NCI-H748 (cell line): ENCODE measurements around the gene MXRA7.
"Not testable (repeated sequence)": the region's sequence is repeated elsewhere in the genome, so short reads cannot be mapped to it uniquely, and the experiment has no call there.

Source experiments
- DNase-seq: peaks from one replicate; lab custom pipeline; 2025; ENCODE audit not compliant: unreplicated experiment; lab: John Stamatoyannopoulos, UW

Gene MXRA7

GRCh38 chr17:76710863-76711611, at the start of gene MXRA7:
MXRA7 (minus strand) TSS chr17:76710965; CDS start chr17:76710946, 19 bp downstream.
- DNase-seq = peak; percentile 57

- DNase-seq = no peak
These were observed 47.8 kb upstream of the MXRA7 start for GRCh38 chr17:76758570-76758969.

- no peak for DNase-seq
These were observed 46.5 kb upstream of the MXRA7 start for GRCh38 chr17:76757256-76757655.

GRCh38 chr17:76755285-76755684, 44.5 kb upstream of the MXRA7 start:
- no peak for DNase-seq

- DNase-seq = no peak
These were observed 42.5 kb upstream of the MXRA7 start for GRCh38 chr17:76753061-76753961.

- DNase-seq = no peak
These were observed 41.2 kb upstream of the MXRA7 start for GRCh38 chr17:76752006-76752405.

GRCh38 chr17:76751416-76751993, 40.7 kb upstream of the MXRA7 start:
- DNase-seq = no peak

- no peak for DNase-seq
These were observed 37.9 kb upstream of the MXRA7 start for GRCh38 chr17:76748657-76749056.

- no peak for DNase-seq
These were observed 37.1 kb upstream of the MXRA7 start for GRCh38 chr17:76747716-76748363.

- not testable (repeated sequence) for DNase-seq
These were observed 35.0 kb upstream of the MXRA7 start for GRCh38 chr17:76745785-76746184.

GRCh38 chr17:76744747-76745146, 34.0 kb upstream of the MXRA7 start:
- DNase-seq = no peak

GRCh38 chr17:76742958-76743357, 32.2 kb upstream of the MXRA7 start:
- no peak for DNase-seq

- DNase-seq = no peak
These were observed 29.8 kb upstream of the MXRA7 start for GRCh38 chr17:76740329-76741118.

- not testable (repeated sequence) for DNase-seq
These were observed 28.9 kb upstream of the MXRA7 start for GRCh38 chr17:76739568-76740115.

- no peak for DNase-seq
These were observed 27.7 kb upstream of the MXRA7 start for GRCh38 chr17:76738468-76738850.

- DNase-seq = peak; percentile 92
These were observed 27.1 kb upstream of the MXRA7 start, which contains the start of gene MFSD11 for GRCh38 chr17:76737676-76738467. MFSD11 (plus strand) TSS chr17:76738119; CDS start chr17:76738353, 234 bp downstream.

GRCh38 chr17:76737082-76737675, 26.4 kb upstream of the MXRA7 start, which contains the start of gene SRSF2:
SRSF2 (minus strand) TSS chr17:76737331; CDS start chr17:76737160, 171 bp downstream.
- peak; percentile 96 for DNase-seq

- peak; percentile 68 for DNase-seq
These were observed 25.8 kb upstream of the MXRA7 start for GRCh38 chr17:76736349-76737081.
